HL-60 (cell line): Measurements from ENCODE around the gene KAZN.

ENCODE experiments used
- CTCF ChIP-seq: IDR thresholded peaks from one replicate; pipeline ENCODE4 v1.5.1; 2011; ENCODE audit warnings: low read length, control low read depth, inconsistent platforms; ENCODE audit not compliant: insufficient read depth
- GABPA ChIP-seq: IDR thresholded peaks from 2 replicates; pipeline ENCODE4 v1.6.1; 2012; ENCODE audit warnings: low read depth
- POLR2AphosphoS5 ChIP-seq: IDR thresholded peaks from 2 replicates; pipeline ENCODE4 v1.6.1; 2012; ENCODE audit warnings: low read depth
- REST ChIP-seq: IDR thresholded peaks from 2 replicates; pipeline ENCODE4 v1.6.1; 2012; ENCODE audit warnings: low read depth; ENCODE audit not compliant: insufficient replicate concordance
- SPI1 ChIP-seq: IDR thresholded peaks from 2 replicates; pipeline ENCODE4 v1.6.1; 2012; ENCODE audit warnings: low read depth, mild to moderate bottlenecking, borderline replicate concordance

GRCh38 chr1:15115542-15116330, 517.3 kb downstream of the KAZN start:
- TF ChIP-seq POLR2AphosphoS5, result no peak
- TF ChIP-seq CTCF, result no peak
- TF ChIP-seq GABPA, result no peak
- no peak for TF ChIP-seq REST
- no peak for TF ChIP-seq SPI1
